ENCODE measurements around the gene HNRNPR. TPM values are rescaled to one million over a fixed set of nuclear protein-coding genes. Genes with fewer than 3 reads are reported as not detected.

Gene HNRNPR
- total and polyA plus RNA-seq, 2 of the 8 experiments (the other 6 are each of a cell fraction or from before 2014, with no cell fraction given) = 110 to 214 TPM

DNA sequence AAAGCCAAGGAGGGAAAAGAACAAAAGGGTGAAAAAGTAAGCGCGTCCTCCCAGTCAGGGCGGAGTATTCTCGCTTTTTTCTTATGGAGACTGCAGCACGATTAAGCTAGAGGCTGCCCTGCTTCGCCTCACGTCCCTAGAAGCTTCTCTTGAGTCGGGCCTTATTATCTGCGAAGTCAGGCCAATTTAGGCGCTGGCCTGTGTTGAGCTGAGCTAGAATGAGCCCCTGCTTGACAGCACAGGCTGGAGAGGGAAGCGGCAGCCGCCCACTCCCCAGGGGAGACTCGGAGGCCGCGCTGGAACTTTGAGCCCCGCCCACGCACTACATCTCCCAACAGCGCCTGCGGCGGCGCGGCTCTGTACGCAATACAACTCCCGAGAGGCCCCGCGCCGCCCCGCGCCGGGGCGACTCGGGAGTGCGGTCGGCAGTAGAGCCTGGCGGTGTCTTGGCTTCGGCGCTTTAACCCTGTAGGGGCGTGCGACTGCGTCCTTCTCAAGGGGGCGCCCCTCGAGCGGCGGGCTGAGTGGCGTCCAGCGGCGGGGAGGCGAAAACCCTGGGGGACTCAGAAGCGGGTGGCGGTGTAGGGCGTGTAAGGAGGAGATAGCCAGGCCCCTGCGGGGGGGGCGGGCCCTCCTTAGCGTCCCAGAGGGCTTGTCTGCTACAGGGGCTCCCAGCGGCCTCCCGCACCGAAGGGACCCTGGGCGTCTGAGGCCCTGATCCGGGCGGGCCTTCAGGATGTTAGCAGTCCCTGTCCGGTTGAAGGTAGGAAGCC is 24.7 kb upstream of the HNRNPR start (continued):
- 0 out of 4 replicates have a peak, but pooled peaks of 1 of the 2 experiments have one; percentile 32 for TF ChIP-seq HDAC2 (IDR thresholded peaks at IDR 0.05; ENCODE audit: borderline replicate concordance in 1 of 2, low read depth in 2 of 2, low read length in 2 of 2)
- peak in 1 of 2 experiments; percentile 34; a peak in 1 of 4 replicates for TF ChIP-seq SIN3A (conservative IDR thresholded peaks at IDR 0.05 in 1 of 2, IDR thresholded peaks at IDR 0.05 in 1 of 2; ENCODE audit: low read depth in 1 of 2, low read length in 2 of 2)
- peak; percentile 95 for TF ChIP-seq KDM4A (IDR thresholded peaks at IDR 0.05; ENCODE audit: low read depth, low read length, severe bottlenecking)
- no peak for TF ChIP-seq EP300 (IDR thresholded peaks at IDR 0.05; ENCODE audit: borderline replicate concordance in 1 of 2, low read depth in 2 of 2, low read length in 2 of 2)
- no peak for TF ChIP-seq CBX8 (IDR thresholded peaks at IDR 0.05; ENCODE audit: borderline replicate concordance, low read depth, low read length)
- TF ChIP-seq TEAD4 (IDR thresholded peaks at IDR 0.05; ENCODE audit: low read depth, low read length) = no peak
- TF ChIP-seq SP2 (IDR thresholded peaks at IDR 0.05; ENCODE audit: low read length) = no peak
- TF ChIP-seq TBP (IDR thresholded peaks at IDR 0.05; ENCODE audit: low read depth, low read length) = no peak; the same call in 1 of the 2 replicates
- TF ChIP-seq POLR2AphosphoS5 (IDR thresholded peaks at IDR 0.05; ENCODE audit: low read depth, low read length) = no peak
- no peak for TF ChIP-seq BRCA1 (IDR thresholded peaks at IDR 0.05; ENCODE audit: low read depth, low read length)
- peak; percentile 72; the same call in 1 of the 2 replicates for TF ChIP-seq CEBPB (IDR thresholded peaks at IDR 0.05; ENCODE audit: low read depth, low read length)
- TF ChIP-seq RFX5 (IDR thresholded peaks at IDR 0.05; ENCODE audit: borderline replicate concordance, low read depth, low read length) = no peak
- TF ChIP-seq RNF2 (IDR thresholded peaks at IDR 0.05; ENCODE audit: borderline replicate concordance, low read depth, low read length, missing control alignments, poor library complexity, severe bottlenecking) = no peak
- TF ChIP-seq KDM5A (IDR thresholded peaks at IDR 0.05; ENCODE audit: low read length) = no peak
- TF ChIP-seq SUZ12 (IDR thresholded peaks at IDR 0.05; ENCODE audit: low read length) = no peak
- no peak for TF ChIP-seq SP1 (IDR thresholded peaks at IDR 0.05; ENCODE audit: low read depth, low read length)
